Esophagus muscularis mucosa (tissue), 4 donors: ENCODE measurements around the gene EFCAB7.

ENCODE experiments used
- EP300 ChIP-seq: sonication (generic); formaldehyde crosslinking; IDR thresholded peaks from one replicate; pipeline ENCODE4 v1.6.1; 2017; ENCODE audit warnings: antibody characterized with exemption
- POLR2A ChIP-seq: fragments of 450-650 bp; IDR thresholded peaks from one replicate; pipeline ENCODE4 v1.6.1; 2017; ENCODE audit warnings: antibody characterized with exemption, moderate library complexity, mild to moderate bottlenecking, low read depth
- TF ChIP-seq, protein P1 (sequence below), 3 experiments: fragments of 200-600 bp in 2 of 3; fragments of 450-650 bp in 1 of 3; sonication (generic) in 2 of 3; IDR thresholded peaks; one replicate each; pipeline ENCODE4 v1.5.1; 2017 to 2019; ENCODE audit warnings: antibody characterized with exemption in 3 of 3, mild to moderate bottlenecking in 2 of 3, moderate library complexity in 1 of 3

GRCh38 chr1:63619558-63619957 lies 96.2 kb downstream of the EFCAB7 start:
- TF ChIP-seq, protein P1, sequence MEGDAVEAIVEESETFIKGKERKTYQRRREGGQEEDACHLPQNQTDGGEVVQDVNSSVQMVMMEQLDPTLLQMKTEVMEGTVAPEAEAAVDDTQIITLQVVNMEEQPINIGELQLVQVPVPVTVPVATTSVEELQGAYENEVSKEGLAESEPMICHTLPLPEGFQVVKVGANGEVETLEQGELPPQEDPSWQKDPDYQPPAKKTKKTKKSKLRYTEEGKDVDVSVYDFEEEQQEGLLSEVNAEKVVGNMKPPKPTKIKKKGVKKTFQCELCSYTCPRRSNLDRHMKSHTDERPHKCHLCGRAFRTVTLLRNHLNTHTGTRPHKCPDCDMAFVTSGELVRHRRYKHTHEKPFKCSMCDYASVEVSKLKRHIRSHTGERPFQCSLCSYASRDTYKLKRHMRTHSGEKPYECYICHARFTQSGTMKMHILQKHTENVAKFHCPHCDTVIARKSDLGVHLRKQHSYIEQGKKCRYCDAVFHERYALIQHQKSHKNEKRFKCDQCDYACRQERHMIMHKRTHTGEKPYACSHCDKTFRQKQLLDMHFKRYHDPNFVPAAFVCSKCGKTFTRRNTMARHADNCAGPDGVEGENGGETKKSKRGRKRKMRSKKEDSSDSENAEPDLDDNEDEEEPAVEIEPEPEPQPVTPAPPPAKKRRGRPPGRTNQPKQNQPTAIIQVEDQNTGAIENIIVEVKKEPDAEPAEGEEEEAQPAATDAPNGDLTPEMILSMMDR (IDR thresholded peaks at IDR 0.05) = no peak
- TF ChIP-seq POLR2A = no peak
- TF ChIP-seq EP300 = no peak
